GM12891 (cell line): Measurements from ENCODE around the gene FAM222B.
A peak's percentile ranks its signal among the peaks of the same experiment; 100 is the strongest.
"Not testable (repeated sequence)": the region's sequence is repeated elsewhere in the genome, so short reads cannot be mapped to it uniquely, and the experiment has no call there.

Source experiments
- DNase-seq: peaks from one replicate; pipeline ENCODE4 v3.0.0; 2011; ENCODE audit warnings: low spot score; ENCODE audit not compliant: insufficient read length
- FAIRE-seq: peaks from 2 replicates; lab custom pipeline; 2011; peaks lifted over from hg19 to GRCh38; lab: Jason Lieb, UNC
- PAX5 ChIP-seq: IDR thresholded peaks from 2 replicates; pipeline ENCODE4 v1.6.1; 2011; ENCODE audit warnings: low read length, moderate library complexity, mild to moderate bottlenecking; ENCODE audit not compliant: insufficient read depth, severe bottlenecking
- POLR2A ChIP-seq: IDR thresholded peaks from 2 replicates; pipeline ENCODE4 v1.6.1; 2011; ENCODE audit warnings: low read depth, low read length, control low read depth
- POLR2AphosphoS5 ChIP-seq: IDR thresholded peaks from 2 replicates; pipeline ENCODE4 v1.6.1; 2011; ENCODE audit warnings: low read depth, low read length, control low read depth
- POU2F2 ChIP-seq: IDR thresholded peaks from 2 replicates; pipeline ENCODE4 v1.6.1; 2011; ENCODE audit warnings: low read depth, mild to moderate bottlenecking, control low read depth, low read length, moderate library complexity
- SPI1 ChIP-seq: IDR thresholded peaks from 2 replicates; pipeline ENCODE4 v1.6.1; 2011; ENCODE audit warnings: low read depth, low read length, control low read depth
- TAF1 ChIP-seq: IDR thresholded peaks from 2 replicates; pipeline ENCODE4 v1.6.1; 2011; ENCODE audit warnings: low read depth, low read length, control low read depth

FAM222B gene

DNA sequence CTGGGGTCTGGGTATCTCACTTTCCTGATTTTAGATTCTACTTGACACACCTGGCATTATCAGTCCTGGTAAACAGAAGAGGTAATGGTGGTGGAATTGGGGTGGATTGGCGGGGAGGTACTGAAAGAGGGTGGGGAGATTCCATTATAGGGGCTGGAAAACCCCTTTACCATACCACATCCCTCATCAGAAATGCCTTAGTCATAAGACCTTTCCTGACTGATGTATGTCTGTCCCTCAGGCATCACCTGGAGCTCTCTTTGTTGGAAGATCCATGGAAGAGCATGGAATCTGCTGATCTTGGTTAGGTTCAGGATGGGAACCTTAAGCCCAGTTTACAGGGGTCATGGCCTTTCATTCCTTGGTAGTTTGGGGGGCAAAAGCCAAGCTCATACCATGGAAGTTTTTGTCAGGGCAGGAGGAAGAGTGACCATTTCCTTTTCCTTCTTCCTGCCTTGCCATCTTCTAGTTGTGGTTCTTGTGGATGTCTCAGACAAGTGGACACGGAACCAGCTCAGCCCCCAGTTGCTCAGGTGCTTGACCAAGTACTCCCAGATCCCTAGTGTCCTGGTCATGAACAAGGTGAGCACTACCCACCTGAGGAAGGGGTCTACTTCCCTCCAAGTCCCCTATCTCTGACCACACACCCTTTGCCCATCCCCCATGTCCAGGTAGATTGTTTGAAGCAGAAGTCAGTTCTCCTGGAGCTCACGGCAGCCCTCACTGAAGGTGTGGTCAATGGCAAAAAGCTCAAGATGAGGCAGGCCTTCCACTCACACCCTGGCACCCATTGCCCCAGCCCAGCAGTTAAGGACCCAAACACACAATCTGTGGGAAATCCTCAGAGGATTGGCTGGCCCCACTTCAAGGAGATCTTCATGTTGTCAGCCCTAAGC is 15.6 kb upstream of the FAM222B start:
- FAIRE-seq, result no peak
- TF ChIP-seq POU2F2, result no peak

DNA sequence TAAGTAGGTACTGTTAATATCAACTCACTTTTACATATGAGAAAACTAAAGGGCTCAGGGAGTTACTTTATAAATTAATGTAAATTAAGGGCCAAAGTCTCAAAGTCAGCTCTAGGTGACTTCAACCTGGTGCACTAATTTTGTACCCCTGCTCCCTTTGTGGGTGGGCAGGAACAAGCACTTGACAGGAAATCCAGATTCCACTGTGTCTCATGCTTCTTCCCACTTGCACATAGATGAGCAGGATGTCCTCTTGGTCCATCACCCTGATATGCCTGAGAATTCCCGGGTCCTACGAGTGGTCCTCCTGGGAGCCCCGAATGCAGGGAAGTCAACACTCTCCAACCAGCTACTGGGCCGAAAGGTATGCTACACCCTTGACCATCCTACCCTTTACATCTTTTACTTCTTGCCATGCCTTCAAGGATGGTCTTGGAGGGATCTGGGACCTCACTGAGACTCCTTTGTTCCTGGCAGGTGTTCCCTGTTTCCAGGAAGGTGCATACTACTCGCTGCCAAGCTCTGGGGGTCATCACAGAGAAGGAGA is 13.5 kb upstream of the FAM222B start:
- DNase-seq (no peak), FAIRE-seq (no peak)
- TF ChIP-seq POU2F2 (no peak), POLR2A (no peak), TAF1 (no peak), POLR2AphosphoS5 (no peak), PAX5 (no peak), SPI1 (no peak)

More for the DNA sequence above, 15.6 kb upstream of the FAM222B start:
- no peak for DNase-seq

DNA sequence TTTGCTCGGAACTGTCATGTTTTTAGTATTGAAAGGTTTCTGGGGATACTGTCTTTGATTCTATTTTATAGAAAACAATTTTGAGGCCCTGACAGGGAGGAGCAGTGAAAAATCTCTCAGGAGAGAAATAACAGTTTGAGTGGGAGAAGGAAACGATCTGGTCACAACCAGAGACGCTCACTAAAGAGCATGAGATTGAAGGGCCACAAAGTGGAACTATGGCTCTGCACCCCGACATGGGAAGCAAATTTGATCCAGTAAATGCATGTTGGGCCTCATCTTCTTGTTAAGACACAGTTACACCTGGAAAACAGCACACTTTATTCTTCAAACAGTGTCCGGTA is 12.7 kb upstream of the FAM222B start:
- FAIRE-seq, result no peak
- TF ChIP-seq SPI1 (no peak), POLR2A (no peak), POU2F2 (no peak), TAF1 (no peak), POLR2AphosphoS5 (no peak), PAX5 (no peak)
- DNase-seq, result no peak

DNA sequence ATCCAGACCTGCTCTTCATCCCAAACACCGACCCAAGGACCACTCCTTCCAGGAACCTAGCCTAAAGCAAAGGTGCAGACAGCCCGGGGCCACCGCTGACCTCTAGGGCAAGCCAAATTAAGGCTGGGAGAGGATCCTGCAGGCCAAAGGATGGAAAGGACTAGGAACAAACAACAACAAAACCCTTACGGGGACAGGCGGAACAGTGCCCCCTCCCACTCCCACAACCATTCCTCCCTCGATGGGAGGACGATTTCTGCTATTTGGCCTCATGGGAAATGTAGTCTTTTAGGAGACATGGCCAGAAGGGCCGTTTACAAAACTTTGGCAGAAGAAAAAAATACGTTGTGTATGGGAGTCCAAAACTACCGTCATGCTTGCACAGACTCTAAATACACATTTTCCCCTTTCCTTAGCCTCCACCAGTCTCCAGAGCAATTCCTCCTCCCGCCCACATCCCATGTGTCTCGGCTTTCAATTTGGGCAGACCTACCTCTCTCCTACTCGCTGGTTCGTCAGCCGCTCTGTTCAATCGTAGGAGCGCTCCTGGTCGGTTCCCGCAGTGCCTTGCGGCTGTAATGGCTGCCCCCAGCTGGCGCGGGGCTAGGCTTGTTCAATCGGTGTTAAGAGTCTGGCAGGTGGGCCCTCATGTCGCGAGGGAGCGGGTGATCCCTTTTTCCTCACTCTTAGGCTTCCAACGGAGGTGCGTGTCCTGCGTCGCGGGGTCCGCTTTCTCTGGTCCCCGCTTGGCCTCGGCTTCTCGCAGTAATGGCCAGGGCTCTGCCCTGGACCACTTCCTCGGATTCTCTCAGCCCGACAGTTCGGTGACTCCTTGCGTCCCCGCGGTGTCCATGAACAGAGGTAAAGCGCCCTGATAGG is 12.1 kb upstream of the FAM222B start, which contains the start of gene ERAL1:
ERAL1 (plus strand) TSS at position 560 of the 879 bp plus-strand sequence; CDS start at position 579, 19 bp downstream.
- FAIRE-seq (peak; percentile 94), DNase-seq (peak; percentile 81)
- TF ChIP-seq POU2F2 (peak; percentile 61; the same call in 1 of the 2 replicates), POLR2A (peak; percentile 87), POLR2AphosphoS5 (peak; percentile 89), SPI1 (no peak), TAF1 (peak; percentile 94), PAX5 (no peak)

DNA sequence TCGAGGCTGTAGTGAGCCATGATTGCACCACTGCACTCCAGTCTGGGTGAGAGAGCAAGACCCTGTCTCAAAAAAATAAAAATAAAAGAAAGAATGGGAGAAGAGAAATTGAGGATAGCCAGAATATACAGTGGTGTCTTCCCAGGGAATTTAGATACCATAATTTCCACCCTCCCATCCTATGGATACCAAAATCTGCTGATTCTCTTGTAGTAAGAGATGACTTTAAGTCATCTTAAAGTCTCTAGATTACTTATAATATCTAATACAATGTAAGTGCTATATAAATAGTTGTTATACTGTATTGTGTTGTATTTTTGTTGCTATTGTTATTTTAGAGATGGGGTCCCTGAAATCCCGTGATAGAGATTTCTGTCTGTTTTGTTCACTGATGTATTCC is 10.7 kb upstream of the FAM222B start:
- DNase-seq (no peak), FAIRE-seq (no peak)
- TF ChIP-seq PAX5 (no peak), POLR2AphosphoS5 (no peak), POU2F2 (no peak), TAF1 (no peak), POLR2A (no peak), SPI1 (no peak)

GRCh38 chr17:28849281-28849680 is 6.7 kb upstream of the FAM222B start:
- TF ChIP-seq SPI1, result no peak
- no peak for TF ChIP-seq POLR2A
- no peak for TF ChIP-seq TAF1
- TF ChIP-seq POU2F2, result no peak
- TF ChIP-seq POLR2AphosphoS5, result no peak
- DNase-seq, result no peak
- FAIRE-seq, result no peak

GRCh38 chr17:28848667-28849066 is 6.1 kb upstream of the FAM222B start:
- peak; percentile 51 for DNase-seq

GRCh38 chr17:28846699-28847098 is 4.1 kb upstream of the FAM222B start:
- FAIRE-seq, DNase-seq: not testable (repeated sequence)

More at GRCh38 chr17:28848667-28849066, 6.1 kb upstream of the FAM222B start:
- not testable (repeated sequence) for FAIRE-seq

DNA sequence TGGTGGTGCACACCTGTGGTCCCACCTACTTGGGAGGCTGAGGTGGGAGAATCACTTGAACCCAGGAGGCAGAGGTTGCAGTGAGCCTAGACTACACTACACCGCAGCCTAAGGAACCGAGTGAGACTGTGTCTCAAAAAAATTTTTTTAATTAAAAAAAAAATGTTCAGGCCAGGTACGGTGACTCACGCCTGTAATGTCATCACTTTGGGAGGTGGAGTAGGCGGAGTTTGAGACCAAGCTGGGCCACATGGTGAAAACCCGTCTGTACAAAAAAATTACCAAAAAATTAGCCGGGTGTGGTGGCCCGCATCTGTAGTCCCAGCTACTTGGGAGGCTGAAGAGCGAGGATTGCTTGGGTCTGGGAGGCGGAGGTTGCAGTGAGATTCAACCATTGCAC is 3.6 kb upstream of the FAM222B start:
- no peak for DNase-seq
- FAIRE-seq, result no peak
- TF ChIP-seq TAF1 (no peak), PAX5 (no peak), POLR2AphosphoS5 (no peak), POU2F2 (no peak), POLR2A (no peak), SPI1 (no peak)

- FAIRE-seq, result no peak
- DNase-seq, result no peak
- TF ChIP-seq PAX5 (no peak), TAF1 (no peak), POU2F2 (no peak), SPI1 (no peak), POLR2AphosphoS5 (no peak), POLR2A (no peak)
Observed at GRCh38 chr17:28843816-28844148, 1.2 kb upstream of the FAM222B start.
